ENCODE results near the gene CPSF3.

- TF ChIP-seq CTCF (IDR thresholded peaks at IDR 0.05): no peak
- no peak for TF ChIP-seq POLR2A (IDR thresholded peaks at IDR 0.05)
Observed at GRCh38 chr2:9460441-9461017, 37.1 kb downstream of the CPSF3 start.
